ENCODE measurements around the gene MAGI1.

Gene MAGI1

DNA sequence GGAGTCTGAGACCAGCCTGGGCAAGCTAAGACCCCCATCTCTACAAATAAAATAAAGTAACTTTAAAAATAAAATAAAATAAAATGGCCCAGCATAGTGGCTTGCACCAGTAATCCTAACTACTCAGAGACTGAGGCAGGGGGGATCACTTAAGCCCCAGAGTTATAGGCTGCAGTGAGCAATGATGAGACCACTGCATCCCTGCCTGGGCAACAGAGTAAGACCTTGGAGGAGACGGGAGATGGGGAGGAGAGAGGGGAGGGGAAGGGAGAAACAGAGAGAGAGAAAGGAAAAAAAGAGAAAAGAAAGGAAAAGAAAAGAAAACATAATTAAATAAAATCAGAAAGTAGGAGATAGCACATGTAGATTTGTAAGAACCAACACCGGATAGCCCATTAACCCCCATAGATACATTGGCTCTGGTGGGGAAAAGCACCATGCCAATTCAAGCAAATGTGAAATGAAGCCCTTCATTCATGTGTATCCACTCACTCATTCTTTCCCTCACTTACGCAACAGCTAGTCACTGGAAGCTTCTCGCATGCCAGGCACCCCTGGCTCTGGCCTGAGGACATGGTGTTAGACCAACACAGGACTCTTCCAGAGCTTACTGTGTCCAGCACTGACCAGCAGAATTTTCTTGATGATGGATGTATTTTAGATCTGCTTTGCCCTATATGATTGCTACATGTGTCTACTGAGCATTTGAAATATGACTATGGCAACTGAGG is 183.2 kb downstream of the MAGI1 start:
- no peak for TF ChIP-seq ZFX (IDR thresholded peaks at IDR 0.05)
- TF ChIP-seq, protein P1, sequence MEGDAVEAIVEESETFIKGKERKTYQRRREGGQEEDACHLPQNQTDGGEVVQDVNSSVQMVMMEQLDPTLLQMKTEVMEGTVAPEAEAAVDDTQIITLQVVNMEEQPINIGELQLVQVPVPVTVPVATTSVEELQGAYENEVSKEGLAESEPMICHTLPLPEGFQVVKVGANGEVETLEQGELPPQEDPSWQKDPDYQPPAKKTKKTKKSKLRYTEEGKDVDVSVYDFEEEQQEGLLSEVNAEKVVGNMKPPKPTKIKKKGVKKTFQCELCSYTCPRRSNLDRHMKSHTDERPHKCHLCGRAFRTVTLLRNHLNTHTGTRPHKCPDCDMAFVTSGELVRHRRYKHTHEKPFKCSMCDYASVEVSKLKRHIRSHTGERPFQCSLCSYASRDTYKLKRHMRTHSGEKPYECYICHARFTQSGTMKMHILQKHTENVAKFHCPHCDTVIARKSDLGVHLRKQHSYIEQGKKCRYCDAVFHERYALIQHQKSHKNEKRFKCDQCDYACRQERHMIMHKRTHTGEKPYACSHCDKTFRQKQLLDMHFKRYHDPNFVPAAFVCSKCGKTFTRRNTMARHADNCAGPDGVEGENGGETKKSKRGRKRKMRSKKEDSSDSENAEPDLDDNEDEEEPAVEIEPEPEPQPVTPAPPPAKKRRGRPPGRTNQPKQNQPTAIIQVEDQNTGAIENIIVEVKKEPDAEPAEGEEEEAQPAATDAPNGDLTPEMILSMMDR (conservative IDR thresholded peaks at IDR 0.05) = no peak
- no peak overlapping the region for H3K27ac ChIP-seq

DNA sequence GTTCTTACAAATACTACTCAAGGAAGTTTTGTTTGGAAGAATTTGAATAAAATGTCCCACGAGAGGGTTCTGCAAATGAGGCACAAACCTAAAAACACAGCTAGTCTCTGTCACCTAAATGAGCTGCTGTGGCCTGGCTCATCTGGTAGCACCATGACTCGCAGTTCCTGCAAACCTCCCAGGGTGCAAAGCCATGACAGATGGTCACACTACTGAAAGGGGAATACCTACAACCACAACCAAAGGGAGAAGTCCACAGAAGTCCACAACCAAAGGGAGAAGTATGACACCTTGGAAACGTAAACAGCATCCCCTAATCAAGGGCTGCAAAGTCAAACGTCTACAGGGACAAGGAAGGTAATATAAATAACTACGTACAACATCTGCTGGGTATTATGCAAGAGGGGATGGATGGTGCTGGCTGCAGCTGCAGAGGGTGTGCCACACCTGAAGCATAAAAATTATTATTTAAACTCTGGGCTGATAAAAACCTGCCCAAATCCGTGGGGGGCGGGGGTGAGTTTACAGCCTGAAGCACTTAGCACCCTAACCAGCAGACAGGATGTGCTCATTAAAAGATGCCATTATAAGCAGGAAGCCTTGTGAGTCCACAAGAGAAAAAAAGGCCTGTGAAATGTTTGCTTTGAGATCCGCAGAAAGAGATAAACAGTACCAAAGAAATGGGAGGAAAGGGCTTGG is 184.0 kb downstream of the MAGI1 start:
- H3K27ac ChIP-seq = peak overlapping the region; percentile 27; the same call in 1 of the 2 replicates
- no peak for TF ChIP-seq ZFX (IDR thresholded peaks at IDR 0.05)
- TF ChIP-seq, protein P1 (conservative IDR thresholded peaks at IDR 0.05) = no peak

DNA sequence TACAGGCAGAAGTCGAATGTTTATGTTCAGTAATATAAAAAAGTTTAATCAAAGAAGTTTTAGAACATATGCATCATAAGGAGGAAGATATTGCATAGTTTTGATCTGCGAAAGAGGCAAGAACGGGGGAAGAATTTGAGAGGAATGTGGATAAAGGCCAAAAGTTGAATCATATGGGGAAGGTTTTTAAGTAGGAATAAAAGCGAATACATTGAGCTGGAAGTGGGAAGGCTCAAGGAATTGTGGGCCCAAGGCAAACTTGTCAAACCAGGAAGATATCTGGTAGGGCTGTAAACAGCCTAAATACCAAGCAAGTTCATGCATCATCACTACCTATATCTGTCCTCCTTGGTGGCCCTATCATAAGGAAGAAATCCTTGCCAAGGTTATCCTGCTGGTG is 186.9 kb downstream of the MAGI1 start:
- TF ChIP-seq ZFX (IDR thresholded peaks at IDR 0.05) = no peak
- TF ChIP-seq, protein P1 (conservative IDR thresholded peaks at IDR 0.05) = no peak
- H3K27ac ChIP-seq = no peak overlapping the region

DNA sequence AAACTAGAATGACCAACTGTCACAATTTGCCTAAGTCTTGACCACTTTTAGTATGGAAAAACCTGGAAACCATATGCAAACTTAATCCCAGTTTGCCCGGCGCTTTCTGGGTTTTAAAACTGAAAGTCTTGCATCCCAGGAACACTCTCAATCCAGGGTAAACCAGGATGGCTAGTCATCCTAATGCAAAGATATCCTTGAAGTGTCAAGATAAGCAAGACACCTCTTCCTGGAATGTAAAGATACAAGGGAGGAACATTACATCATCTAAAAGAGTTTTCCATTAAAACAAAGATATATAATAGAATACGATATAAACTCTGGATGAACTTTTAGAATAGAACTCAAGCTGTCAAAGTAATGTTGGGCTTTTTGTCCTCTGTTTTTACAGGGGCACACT is 188.5 kb downstream of the MAGI1 start:
- TF ChIP-seq, protein P1 (conservative IDR thresholded peaks at IDR 0.05) = no peak
- TF ChIP-seq ZFX (IDR thresholded peaks at IDR 0.05) = no peak
- H3K27ac ChIP-seq = no peak overlapping the region

DNA sequence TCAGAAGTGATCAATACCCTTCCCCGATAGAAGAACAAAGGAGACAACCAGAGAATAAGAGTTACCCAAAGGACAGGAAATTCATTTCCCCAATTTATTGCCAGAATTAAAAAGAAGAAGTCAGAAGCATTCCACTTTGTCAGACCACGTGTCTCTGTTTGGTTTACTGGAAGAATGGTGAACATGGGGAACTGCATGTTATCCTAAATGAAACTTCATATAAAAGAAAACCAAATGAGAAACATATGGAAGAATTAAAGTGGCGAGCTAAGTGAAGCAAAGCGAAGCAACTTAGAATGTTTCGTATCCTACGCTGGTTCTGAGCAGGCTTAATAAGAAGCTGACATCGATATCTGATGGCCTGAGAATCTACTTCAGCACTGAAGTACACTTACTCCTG is 190.7 kb downstream of the MAGI1 start:
- TF ChIP-seq, protein P1 (conservative IDR thresholded peaks at IDR 0.05) = no peak
- no peak for TF ChIP-seq ZFX (IDR thresholded peaks at IDR 0.05)
- no peak overlapping the region for H3K27ac ChIP-seq

DNA sequence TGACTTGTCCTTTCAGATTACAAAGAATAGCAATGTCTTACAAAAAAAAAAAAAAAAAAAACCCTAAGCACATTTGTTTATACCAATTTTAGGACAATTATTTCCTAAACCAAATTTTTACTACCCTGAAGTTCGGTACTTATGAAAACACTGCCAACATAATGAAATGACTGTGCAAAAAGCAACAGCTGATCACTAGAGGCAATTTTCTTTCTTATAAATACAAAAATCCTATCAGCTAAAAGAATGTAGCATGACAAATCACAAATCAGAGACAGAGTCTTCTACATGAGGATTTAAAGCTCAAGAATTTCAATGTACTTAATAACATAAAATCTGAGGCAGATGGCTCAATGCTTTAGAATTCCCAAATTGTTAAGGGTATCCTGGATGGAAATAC is 191.8 kb downstream of the MAGI1 start:
- H3K27ac ChIP-seq = no peak overlapping the region
- TF ChIP-seq, protein P1 (conservative IDR thresholded peaks at IDR 0.05) = no peak
- no peak for TF ChIP-seq ZFX (IDR thresholded peaks at IDR 0.05)

DNA sequence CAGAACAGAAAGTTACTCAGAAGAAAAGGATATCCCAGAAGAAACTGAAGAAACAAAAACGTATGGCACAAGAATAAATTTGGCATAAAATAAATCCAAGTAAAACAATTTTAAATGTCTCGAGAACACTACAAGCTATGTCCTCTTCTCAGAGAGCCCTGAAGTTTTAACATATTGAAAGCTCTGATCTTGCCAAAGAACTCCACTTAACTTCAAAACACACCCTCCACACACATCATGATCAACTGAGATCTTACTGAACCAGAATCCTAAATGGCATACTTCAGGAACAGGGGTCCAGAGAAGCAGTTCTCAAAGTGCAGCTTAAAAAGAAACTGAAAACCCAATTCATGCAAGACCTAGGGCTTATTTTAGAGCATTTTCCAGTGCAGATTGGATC is 194.3 kb downstream of the MAGI1 start:
- no peak overlapping the region for H3K27ac ChIP-seq
- TF ChIP-seq ZFX (IDR thresholded peaks at IDR 0.05) = no peak
- TF ChIP-seq, protein P1 (conservative IDR thresholded peaks at IDR 0.05) = no peak

All from C4-2B (cell line).